H1 (cell line): ENCODE results near the gene TMEM255B.

ENCODE experiments used
- CBX5 ChIP-seq: fragments of 300-800, 300-1000 bp; sonication (generic); IDR thresholded peaks from 2 replicates; pipeline ENCODE4 v1.7.1; 2016; ENCODE audit warnings: antibody characterized with exemption, low read length, low read depth
- CHD2 ChIP-seq: IDR thresholded peaks from 2 replicates; pipeline ENCODE4 v1.6.1; 2012; ENCODE audit warnings: low read length, improper control_type of control experiment
- EP300 ChIP-seq, 2 experiments: IDR thresholded peaks; 1 replicate in 1 of 2; 2 replicates in 1 of 2; pipeline ENCODE4 v1.6.1; 2011 to 2012; ENCODE audit warnings: low read depth in 2 of 2, low read length in 2 of 2, mild to moderate bottlenecking in 2 of 2, borderline replicate concordance in 1 of 2, inconsistent platforms in 1 of 2, moderate library complexity in 1 of 2
- EZH2 ChIP-seq: fragments of 200-600 bp; sonication (generic); IDR thresholded peaks from 2 replicates; pipeline ENCODE4 v1.7.1; 2012; ENCODE audit warnings: low read depth, mild to moderate bottlenecking, moderate library complexity, low read length, inconsistent platforms; ENCODE audit not compliant: severe bottlenecking
- JUN ChIP-seq: IDR thresholded peaks from 2 replicates; pipeline ENCODE4 v1.6.1; 2011; ENCODE audit warnings: low read depth, mild to moderate bottlenecking, improper control_type of control experiment, low read length
- JUND ChIP-seq: IDR thresholded peaks from 2 replicates; pipeline ENCODE4 v1.6.1; 2011; ENCODE audit warnings: mild to moderate bottlenecking, improper control_type of control experiment, low read length
- POLR2AphosphoS5 ChIP-seq: IDR thresholded peaks from 2 replicates; pipeline ENCODE4 v1.6.1; 2011; ENCODE audit warnings: low read depth, low read length
- SAP30 ChIP-seq: fragments of 300-600 bp; sonication (generic); IDR thresholded peaks from 2 replicates; pipeline ENCODE4 v1.7.1; 2012; ENCODE audit warnings: low read length, moderate library complexity, mild to moderate bottlenecking, inconsistent platforms; ENCODE audit not compliant: insufficient read depth, insufficient replicate concordance
- TEAD4 ChIP-seq: IDR thresholded peaks from 2 replicates; pipeline ENCODE4 v1.6.1; 2012; ENCODE audit warnings: low read depth, low read length, inconsistent platforms, mixed read lengths
- TF ChIP-seq, protein P1 (sequence below), 3 experiments: IDR thresholded peaks; 1 replicate in 2 of 3; 2 replicates in 1 of 3; pipeline versions ENCODE4 v1.5.1 to v1.6.1; 2011; ENCODE audit warnings: low read length in 3 of 3, mild to moderate bottlenecking in 3 of 3, inconsistent platforms in 2 of 3, low read depth in 1 of 3, moderate library complexity in 1 of 3; ENCODE audit not compliant: insufficient read depth in 1 of 3; ENCODE audit errors: control extremely low read depth in 1 of 3
- TF ChIP-seq, protein P2 (sequence below): IDR thresholded peaks from 2 replicates; pipeline ENCODE4 v1.6.1; 2012; ENCODE audit warnings: inconsistent platforms

DNA sequence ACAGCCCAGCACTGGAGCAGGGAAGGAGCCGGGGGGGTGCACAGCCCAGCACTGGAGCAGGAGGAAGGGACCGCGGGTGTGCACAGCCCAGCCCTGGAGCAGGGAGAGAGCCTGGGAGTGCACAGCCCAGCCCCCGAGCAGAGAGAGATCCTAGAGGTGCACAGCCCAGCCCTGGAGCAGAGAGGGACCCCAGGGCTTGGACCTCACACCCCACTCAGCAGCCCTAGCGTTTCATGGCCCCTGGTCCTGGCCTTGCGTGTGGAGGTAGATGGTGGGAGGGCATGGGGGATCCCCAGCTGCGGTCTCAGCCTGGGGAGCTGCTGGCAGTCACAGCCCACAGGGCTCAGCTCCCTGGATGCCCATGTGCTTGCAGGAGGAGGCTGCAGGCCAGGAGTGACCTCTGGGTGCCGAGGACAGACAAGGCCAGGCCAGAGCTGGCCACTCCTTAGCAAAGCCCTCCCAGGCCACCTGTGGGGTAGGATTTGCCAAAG, 79.7 kb downstream of the TMEM255B start:
- TF ChIP-seq, protein P1, sequence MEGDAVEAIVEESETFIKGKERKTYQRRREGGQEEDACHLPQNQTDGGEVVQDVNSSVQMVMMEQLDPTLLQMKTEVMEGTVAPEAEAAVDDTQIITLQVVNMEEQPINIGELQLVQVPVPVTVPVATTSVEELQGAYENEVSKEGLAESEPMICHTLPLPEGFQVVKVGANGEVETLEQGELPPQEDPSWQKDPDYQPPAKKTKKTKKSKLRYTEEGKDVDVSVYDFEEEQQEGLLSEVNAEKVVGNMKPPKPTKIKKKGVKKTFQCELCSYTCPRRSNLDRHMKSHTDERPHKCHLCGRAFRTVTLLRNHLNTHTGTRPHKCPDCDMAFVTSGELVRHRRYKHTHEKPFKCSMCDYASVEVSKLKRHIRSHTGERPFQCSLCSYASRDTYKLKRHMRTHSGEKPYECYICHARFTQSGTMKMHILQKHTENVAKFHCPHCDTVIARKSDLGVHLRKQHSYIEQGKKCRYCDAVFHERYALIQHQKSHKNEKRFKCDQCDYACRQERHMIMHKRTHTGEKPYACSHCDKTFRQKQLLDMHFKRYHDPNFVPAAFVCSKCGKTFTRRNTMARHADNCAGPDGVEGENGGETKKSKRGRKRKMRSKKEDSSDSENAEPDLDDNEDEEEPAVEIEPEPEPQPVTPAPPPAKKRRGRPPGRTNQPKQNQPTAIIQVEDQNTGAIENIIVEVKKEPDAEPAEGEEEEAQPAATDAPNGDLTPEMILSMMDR (IDR thresholded peaks at IDR 0.05; ENCODE audit: control extremely low read depth in 1 of 3, insufficient read depth in 1 of 3, low read depth in 1 of 3, low read length in 3 of 3), result no peak
- no peak for TF ChIP-seq POLR2AphosphoS5
- TF ChIP-seq, protein P2, sequence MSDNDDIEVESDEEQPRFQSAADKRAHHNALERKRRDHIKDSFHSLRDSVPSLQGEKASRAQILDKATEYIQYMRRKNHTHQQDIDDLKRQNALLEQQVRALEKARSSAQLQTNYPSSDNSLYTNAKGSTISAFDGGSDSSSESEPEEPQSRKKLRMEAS, result no peak
- no peak for TF ChIP-seq CBX5
- no peak for TF ChIP-seq SAP30
- no peak for TF ChIP-seq CHD2
- TF ChIP-seq TEAD4, result no peak
- TF ChIP-seq EZH2, result no peak
- no peak for TF ChIP-seq JUND
- no peak for TF ChIP-seq EP300 (IDR thresholded peaks at IDR 0.05; ENCODE audit: borderline replicate concordance in 1 of 2, low read depth in 2 of 2, low read length in 2 of 2)
- no peak for TF ChIP-seq JUN
